ENCODE data around the gene RPL22L1. TPM values are rescaled to one million over a fixed set of nuclear protein-coding genes. Genes with fewer than 3 reads are reported as not detected.

The RPL22L1 gene
- total and polyA plus RNA-seq, 12 donors: 8.9 to 96.2 (median 12.2) TPM

GRCh38 chr3:170869239-170869590 lies 780 bp downstream of the RPL22L1 start:
- no peak for ATAC-seq
- no peak for DNase-seq
- H3K9me3 ChIP-seq: peaks cover 0 to under 1% (median 0%) of the 10 kb centered on the region in 11 donors
- peaks cover 0 to 38% (median 29%) of the 10 kb centered on the region in 9 donors for H3K36me3 ChIP-seq
- peaks cover 0 to 38% (median 23%) of the 10 kb centered on the region in 9 donors for H3K4me1 ChIP-seq
- WGBS, 2 donors: 23 to 28% methylated on average over 2 of the region's 2 CpGs
- H3K27me3 ChIP-seq: no peaks in the 10 kb centered on the region
- H3K27ac ChIP-seq: peak overlapping the region in 9 of 10 donors; percentile 64 to 90 (median 81)
- TF ChIP-seq, protein P1, sequence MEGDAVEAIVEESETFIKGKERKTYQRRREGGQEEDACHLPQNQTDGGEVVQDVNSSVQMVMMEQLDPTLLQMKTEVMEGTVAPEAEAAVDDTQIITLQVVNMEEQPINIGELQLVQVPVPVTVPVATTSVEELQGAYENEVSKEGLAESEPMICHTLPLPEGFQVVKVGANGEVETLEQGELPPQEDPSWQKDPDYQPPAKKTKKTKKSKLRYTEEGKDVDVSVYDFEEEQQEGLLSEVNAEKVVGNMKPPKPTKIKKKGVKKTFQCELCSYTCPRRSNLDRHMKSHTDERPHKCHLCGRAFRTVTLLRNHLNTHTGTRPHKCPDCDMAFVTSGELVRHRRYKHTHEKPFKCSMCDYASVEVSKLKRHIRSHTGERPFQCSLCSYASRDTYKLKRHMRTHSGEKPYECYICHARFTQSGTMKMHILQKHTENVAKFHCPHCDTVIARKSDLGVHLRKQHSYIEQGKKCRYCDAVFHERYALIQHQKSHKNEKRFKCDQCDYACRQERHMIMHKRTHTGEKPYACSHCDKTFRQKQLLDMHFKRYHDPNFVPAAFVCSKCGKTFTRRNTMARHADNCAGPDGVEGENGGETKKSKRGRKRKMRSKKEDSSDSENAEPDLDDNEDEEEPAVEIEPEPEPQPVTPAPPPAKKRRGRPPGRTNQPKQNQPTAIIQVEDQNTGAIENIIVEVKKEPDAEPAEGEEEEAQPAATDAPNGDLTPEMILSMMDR (IDR thresholded peaks at IDR 0.05): no peak
- intact Hi-C loops (cut with DNase I): no loop called here
- H3K4me3 ChIP-seq: peak overlapping the region; percentile 48 to 83 (median 70)

DNA sequence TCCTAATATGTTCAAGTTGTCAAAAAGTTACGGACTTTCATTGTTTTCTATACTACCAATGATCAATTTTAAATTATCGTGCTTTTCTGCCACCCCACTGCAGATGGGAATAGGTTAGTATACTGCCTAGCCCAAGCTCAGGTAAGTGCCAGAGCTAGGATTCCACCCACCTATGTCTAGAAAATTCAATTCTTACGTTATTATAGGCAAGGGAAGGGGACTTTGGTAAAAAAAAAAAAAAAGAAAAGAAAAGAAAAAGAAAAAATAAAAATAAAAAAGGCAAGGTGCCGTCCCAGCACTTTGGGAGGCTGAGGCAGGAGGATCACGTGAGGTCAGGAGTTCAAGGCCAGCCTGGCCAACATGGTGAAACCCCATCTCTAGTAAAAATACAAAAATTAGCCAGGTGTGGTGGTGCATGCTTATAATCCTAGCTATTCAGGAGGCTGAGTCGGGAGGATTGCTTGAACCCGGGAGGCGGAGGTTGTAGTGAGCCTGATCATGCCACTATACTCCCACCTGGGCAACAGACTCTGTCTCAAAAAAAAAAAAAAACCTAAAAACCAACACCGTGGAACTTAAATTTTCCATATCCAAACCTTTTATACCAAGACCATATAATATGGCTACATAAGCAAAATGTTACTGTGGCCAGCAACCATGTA lies 1.3 kb downstream of the RPL22L1 start:
- TF ChIP-seq, protein P1 (IDR thresholded peaks at IDR 0.05): no peak
- intact Hi-C loops (cut with DNase I): no loop called here
- peak overlapping the region in 6 of 10 donors; percentile 64 to 90 (median 82) for H3K27ac ChIP-seq
- no peaks in the 10 kb centered on the region for H3K9me3 ChIP-seq
- no peaks in the 10 kb centered on the region for H3K27me3 ChIP-seq
- peaks cover 0 to 38% (median 29%) of the 10 kb centered on the region in 9 donors for H3K36me3 ChIP-seq
- H3K4me1 ChIP-seq: peaks cover 0 to 38% (median 23%) of the 10 kb centered on the region in 9 donors
- H3K4me3 ChIP-seq: peak overlapping the region in 9 of 10 donors; percentile 51 to 83 (median 73)
- ATAC-seq (no peak), DNase-seq (no peak)
- 88 to 92% methylated on average over 9 of the region's 9 CpGs for WGBS, 2 donors

DNA sequence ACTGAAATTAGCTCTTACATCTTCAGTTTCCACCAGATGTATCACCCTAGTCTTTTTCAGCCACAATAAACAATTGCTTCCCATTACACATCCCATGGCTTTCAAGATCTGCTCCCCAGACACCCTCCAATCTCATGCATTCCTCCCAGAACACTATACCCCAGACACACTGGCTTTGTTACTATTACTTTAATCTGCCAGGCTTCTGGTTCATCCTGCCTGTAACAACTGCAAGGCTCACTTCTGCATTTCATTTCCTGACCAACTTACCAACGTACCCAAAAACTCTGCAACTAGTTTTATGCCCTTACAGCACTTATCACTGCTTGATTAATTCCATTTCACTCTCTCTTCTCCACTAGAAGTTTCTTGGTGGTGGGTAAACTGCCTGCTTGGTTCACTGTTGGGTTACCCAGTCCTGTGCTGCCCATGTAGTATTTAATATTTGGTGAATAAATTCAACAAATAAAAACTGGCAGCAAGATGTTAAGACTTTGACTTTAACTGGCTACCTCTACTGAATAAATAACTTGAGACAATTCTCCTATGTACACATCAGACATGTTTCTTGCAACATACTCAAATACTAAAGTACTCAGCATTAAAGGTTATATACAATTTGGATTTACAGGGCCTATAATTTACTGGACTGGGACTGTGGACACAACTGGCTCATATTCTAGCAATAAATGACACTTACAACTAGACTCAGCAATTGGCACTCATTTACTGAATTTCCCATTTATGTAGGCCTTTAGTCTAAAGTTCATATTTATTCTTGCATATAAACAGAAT lies 2.7 kb downstream of the RPL22L1 start:
- intact Hi-C loops (cut with DNase I): no loop called here
- Histone ChIP-seq H3K27me3 (no peaks in the 10 kb centered on the region), H3K9me3 (no peaks in the 10 kb centered on the region), H3K27ac (peak overlapping the region in 1 of 10 donors; percentile 18), H3K4me3 (peak overlapping the region in 1 of 10 donors; percentile 76), H3K4me1 (peaks cover 0 to 38% (median 23%) of the 10 kb centered on the region in 9 donors), H3K36me3 (peaks cover 0 to 38% (median 29%) of the 10 kb centered on the region in 9 donors)
- no peak for DNase-seq
- no peak for ATAC-seq
- TF ChIP-seq, protein P1 (IDR thresholded peaks at IDR 0.05): no peak
- WGBS, 2 donors: 52 to 69% methylated on average over 1 of the region's 1 CpG

DNA sequence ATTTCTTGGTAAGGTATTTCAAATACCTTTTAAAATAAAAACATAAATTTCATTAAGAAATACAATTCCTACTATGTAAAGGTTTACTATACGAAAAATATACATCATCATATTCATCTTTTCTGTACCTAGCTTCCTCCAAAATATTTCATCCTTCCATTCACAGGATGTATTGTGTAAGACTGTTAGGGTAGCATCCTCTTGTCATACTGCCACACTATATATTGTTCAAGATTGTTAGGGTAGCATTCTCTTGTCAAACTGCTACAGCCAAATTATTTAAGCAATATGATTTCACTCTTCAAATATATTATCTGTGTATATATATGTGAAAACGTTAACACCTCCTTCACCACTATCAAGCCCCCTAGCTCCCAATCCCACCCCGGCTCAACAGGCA lies 3.5 kb downstream of the RPL22L1 start:
- DNase-seq (no peak), ATAC-seq (no peak)
- WGBS, 2 donors: 78 to 82% methylated on average over 3 of the region's 3 CpGs
- Histone ChIP-seq H3K4me1 (peaks cover 0 to 38% (median 23%) of the 10 kb centered on the region in 9 donors), H3K27me3 (no peaks in the 10 kb centered on the region), H3K9me3 (no peaks in the 10 kb centered on the region), H3K36me3 (peaks cover 0 to 38% (median 29%) of the 10 kb centered on the region in 9 donors), H3K27ac (no peak overlapping the region), H3K4me3 (no peak overlapping the region)
- intact Hi-C loops (cut with DNase I): no loop called here
- TF ChIP-seq, protein P1 (IDR thresholded peaks at IDR 0.05): no peak
